Thyroid gland (tissue), 4 donors: ENCODE results near the gene ZNF618.

Experiments
- POLR2A ChIP-seq, 2 donors: fragments of 450-650 bp; IDR thresholded peaks; one replicate each; pipeline ENCODE4 v1.6.1; 2017; ENCODE audit warnings: antibody characterized with exemption in 2 of 2, mild to moderate bottlenecking in 2 of 2, moderate library complexity in 1 of 2
- TF ChIP-seq, protein P1 (sequence below), 6 experiments: fragments of 200-600 bp in 3 of 6; fragments of 450-650 bp in 3 of 6; sonication (generic) in 3 of 6; IDR thresholded peaks; one replicate each; pipeline ENCODE4 v1.5.1; 2016 to 2019; ENCODE audit warnings: antibody characterized with exemption in 6 of 6, mild to moderate bottlenecking in 2 of 6, inconsistent platforms in 1 of 6, moderate library complexity in 1 of 6

DNA sequence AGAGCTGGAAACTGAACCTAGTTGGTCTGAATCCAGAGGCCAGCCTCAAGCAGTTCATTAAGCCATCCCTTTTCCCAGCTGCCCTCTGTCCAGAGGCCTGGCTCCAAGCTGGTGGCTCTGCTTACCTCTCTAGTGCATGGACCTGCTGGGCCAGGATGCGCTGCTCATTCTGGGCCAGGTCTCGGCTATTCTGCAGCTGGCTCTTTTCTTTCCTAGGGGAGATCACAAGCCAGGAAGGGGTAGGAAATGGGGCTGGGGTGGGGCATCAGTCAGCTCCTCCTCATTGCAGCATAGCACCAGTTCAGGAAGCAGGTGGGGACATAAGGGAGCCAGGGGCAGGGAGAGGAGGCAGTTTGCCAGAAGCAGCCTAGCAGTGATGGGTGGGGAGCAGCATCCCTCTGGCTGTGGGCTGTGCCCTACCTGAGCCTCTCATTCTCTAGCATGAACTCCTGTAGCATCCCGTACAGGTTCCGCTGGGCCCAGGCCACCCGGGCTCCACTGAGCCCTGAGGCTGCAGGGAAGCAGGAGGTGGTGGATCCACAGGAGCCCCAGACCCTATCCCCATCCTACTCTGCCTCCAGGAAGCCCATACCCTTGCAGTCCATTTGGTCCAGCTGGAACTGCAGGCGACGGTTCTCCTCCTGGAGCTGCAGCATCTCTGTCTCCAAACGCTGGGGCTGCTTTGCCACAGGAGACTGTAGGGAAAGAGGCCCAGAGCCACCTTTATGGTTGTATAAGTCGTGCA lies 217.8 kb downstream of the ZNF618 start:
- TF ChIP-seq, protein P1, sequence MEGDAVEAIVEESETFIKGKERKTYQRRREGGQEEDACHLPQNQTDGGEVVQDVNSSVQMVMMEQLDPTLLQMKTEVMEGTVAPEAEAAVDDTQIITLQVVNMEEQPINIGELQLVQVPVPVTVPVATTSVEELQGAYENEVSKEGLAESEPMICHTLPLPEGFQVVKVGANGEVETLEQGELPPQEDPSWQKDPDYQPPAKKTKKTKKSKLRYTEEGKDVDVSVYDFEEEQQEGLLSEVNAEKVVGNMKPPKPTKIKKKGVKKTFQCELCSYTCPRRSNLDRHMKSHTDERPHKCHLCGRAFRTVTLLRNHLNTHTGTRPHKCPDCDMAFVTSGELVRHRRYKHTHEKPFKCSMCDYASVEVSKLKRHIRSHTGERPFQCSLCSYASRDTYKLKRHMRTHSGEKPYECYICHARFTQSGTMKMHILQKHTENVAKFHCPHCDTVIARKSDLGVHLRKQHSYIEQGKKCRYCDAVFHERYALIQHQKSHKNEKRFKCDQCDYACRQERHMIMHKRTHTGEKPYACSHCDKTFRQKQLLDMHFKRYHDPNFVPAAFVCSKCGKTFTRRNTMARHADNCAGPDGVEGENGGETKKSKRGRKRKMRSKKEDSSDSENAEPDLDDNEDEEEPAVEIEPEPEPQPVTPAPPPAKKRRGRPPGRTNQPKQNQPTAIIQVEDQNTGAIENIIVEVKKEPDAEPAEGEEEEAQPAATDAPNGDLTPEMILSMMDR (IDR thresholded peaks at IDR 0.05), result no peak
- no peak for TF ChIP-seq POLR2A (IDR thresholded peaks at IDR 0.05)
